WI38 (cell line): Measurements from ENCODE around the gene LRRC8E.

Experiments used
- H3K4me3 ChIP-seq: 2 replicates; pipeline ENCODE4 v1.5.1; 2011; ENCODE audit warnings: low read depth, mild to moderate bottlenecking, control low read depth, low read length
- CTCF ChIP-seq: IDR thresholded peaks from 2 replicates; pipeline ENCODE4 v1.5.1; 2012; ENCODE audit warnings: low read depth, mild to moderate bottlenecking, control low read depth, low read length

LRRC8E gene

GRCh38 chr19:7844405-7844804 lies 43.9 kb upstream of the LRRC8E start:
- no peak overlapping the region for H3K4me3 ChIP-seq
- no peak for TF ChIP-seq CTCF

- H3K4me3 ChIP-seq = no peak overlapping the region
- TF ChIP-seq CTCF = no peak
These were observed 43.4 kb upstream of the LRRC8E start for GRCh38 chr19:7844951-7845350.

- TF ChIP-seq CTCF = no peak
- no peak overlapping the region for H3K4me3 ChIP-seq
These were observed 42.7 kb upstream of the LRRC8E start for GRCh38 chr19:7845390-7846154.

GRCh38 chr19:7846155-7846646 lies 42.1 kb upstream of the LRRC8E start:
- no peak overlapping the region for H3K4me3 ChIP-seq
- TF ChIP-seq CTCF = no peak

GRCh38 chr19:7847664-7848063 lies 40.6 kb upstream of the LRRC8E start:
- no peak for TF ChIP-seq CTCF
- no peak overlapping the region for H3K4me3 ChIP-seq

GRCh38 chr19:7848779-7849457 lies 39.4 kb upstream of the LRRC8E start:
- no peak for TF ChIP-seq CTCF
- H3K4me3 ChIP-seq = no peak overlapping the region

- no peak for TF ChIP-seq CTCF
- no peak overlapping the region for H3K4me3 ChIP-seq
These were observed 38.7 kb upstream of the LRRC8E start for GRCh38 chr19:7849631-7849999.
